Measurements from ENCODE around the gene TMEM97. TPM values are rescaled to one million over a fixed set of nuclear protein-coding genes. Genes with fewer than 3 reads are reported as not detected.
"Not testable (repeated sequence)": the region's sequence is repeated elsewhere in the genome, so short reads cannot be mapped to it uniquely, and the experiment has no call there.

TMEM97 gene
- total RNA-seq, 1 donor from 2014 or later, result 26.0 TPM

GRCh38 chr17:28335959-28336871 lies 17.2 kb downstream of the TMEM97 start:
- peak; percentile 89 for DNase-seq (ENCODE audit: low read depth)

- DNase-seq (ENCODE audit: low read depth), result peak; percentile 22
These were observed 19.2 kb downstream of the TMEM97 start for GRCh38 chr17:28338056-28338768.

GRCh38 chr17:28338769-28339212 lies 19.8 kb downstream of the TMEM97 start:
- not testable (repeated sequence) for DNase-seq (ENCODE audit: low read depth)

GRCh38 chr17:28339431-28339830 lies 20.4 kb downstream of the TMEM97 start:
- DNase-seq (ENCODE audit: low read depth), result no peak

GRCh38 chr17:28340374-28340773 lies 21.4 kb downstream of the TMEM97 start:
- DNase-seq (ENCODE audit: low read depth), result no peak

GRCh38 chr17:28341516-28341915 lies 22.5 kb downstream of the TMEM97 start:
- DNase-seq (ENCODE audit: low read depth), result no peak

GRCh38 chr17:28342313-28342712 lies 23.3 kb downstream of the TMEM97 start:
- DNase-seq (ENCODE audit: low read depth), result no peak

- peak; percentile 55 for DNase-seq (ENCODE audit: low read depth)
These were observed 24.5 kb downstream of the TMEM97 start for GRCh38 chr17:28343491-28343932.

GRCh38 chr17:28344011-28344410 lies 25.0 kb downstream of the TMEM97 start:
- no peak for DNase-seq (ENCODE audit: low read depth)

GRCh38 chr17:28344435-28344901 lies 25.5 kb downstream of the TMEM97 start:
- DNase-seq (ENCODE audit: low read depth), result no peak

- DNase-seq (ENCODE audit: low read depth), result peak; percentile 13
These were observed 26.6 kb downstream of the TMEM97 start for GRCh38 chr17:28345419-28346198.

- peak; percentile 13 for DNase-seq (ENCODE audit: low read depth)
These were observed 27.2 kb downstream of the TMEM97 start for GRCh38 chr17:28346199-28346580.

- DNase-seq (ENCODE audit: low read depth), result no peak
These were observed 27.8 kb downstream of the TMEM97 start for GRCh38 chr17:28346746-28347246.

GRCh38 chr17:28347261-28347891 lies 28.4 kb downstream of the TMEM97 start:
- peak; percentile 79 for DNase-seq (ENCODE audit: low read depth)

- DNase-seq (ENCODE audit: low read depth), result no peak
These were observed 30.0 kb downstream of the TMEM97 start for GRCh38 chr17:28348979-28349378.

GRCh38 chr17:28350271-28350670 lies 31.3 kb downstream of the TMEM97 start:
- no peak for DNase-seq (ENCODE audit: low read depth)

- DNase-seq (ENCODE audit: low read depth), result peak; percentile 96
These were observed 38.3 kb downstream of the TMEM97 start, which contains the start of gene POLDIP2 for GRCh38 chr17:28357061-28357900. Gene POLDIP2 (minus strand): TSS chr17:28357527. CDS start chr17:28357448, 79 bp downstream.

GRCh38 chr17:28357901-28358197 lies 38.8 kb downstream of the TMEM97 start:
- no peak for DNase-seq (ENCODE audit: low read depth)

GRCh38 chr17:28363186-28363585 lies 44.2 kb downstream of the TMEM97 start:
- DNase-seq (ENCODE audit: low read depth), result no peak

Data from myocyte (in vitro differentiated cells).